HG03175 (cell line): Measurements from ENCODE around the gene TBXAS1.

Source experiments
- ATAC-seq: cut with Tn5 transposase; IDR thresholded peaks from one replicate; pipeline ENCODE4 v1.9.1; 2021; ENCODE audit warnings: mild to moderate bottlenecking, moderate library complexity; ENCODE audit not compliant: unreplicated experiment

Gene TBXAS1

DNA sequence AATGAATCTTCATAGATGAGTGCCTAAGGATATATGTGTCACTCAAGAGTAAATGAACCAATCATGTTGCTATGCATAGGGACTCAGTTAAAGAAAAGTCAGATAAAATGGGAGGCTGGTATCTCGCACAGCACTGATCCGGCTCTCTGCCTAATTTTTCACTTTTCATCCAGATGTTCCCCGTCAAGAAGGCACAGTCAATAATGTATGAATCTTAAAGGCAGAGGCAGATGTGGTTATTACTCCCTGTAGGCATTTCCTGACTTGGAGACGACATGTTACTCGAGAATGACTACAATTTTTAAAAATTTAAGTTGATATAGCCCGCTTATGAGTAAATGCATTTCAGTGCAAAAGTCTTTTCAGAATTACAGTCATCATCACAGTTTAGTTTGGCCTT, 113.6 kb downstream of the TBXAS1 start:
- ATAC-seq: no peak

DNA sequence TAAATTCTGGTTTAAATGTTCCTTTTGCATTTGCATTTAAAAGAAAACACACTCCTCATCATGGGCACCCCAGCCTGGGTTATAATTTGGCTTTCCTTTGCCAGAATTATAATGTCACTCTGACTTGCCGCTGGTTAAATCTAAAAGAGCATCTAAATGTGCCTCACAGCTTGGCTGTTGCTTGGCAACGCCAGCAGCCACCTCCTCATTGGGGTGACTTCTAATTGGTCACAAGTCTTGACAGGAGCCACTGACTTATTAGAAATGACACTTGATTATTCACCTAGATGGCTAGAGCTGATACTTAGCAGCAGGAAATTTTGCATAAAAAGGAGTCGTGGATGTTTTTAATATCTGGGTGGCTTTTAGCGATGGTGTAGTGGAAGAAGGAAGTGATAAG, 114.3 kb downstream of the TBXAS1 start:
- no peak for ATAC-seq

DNA sequence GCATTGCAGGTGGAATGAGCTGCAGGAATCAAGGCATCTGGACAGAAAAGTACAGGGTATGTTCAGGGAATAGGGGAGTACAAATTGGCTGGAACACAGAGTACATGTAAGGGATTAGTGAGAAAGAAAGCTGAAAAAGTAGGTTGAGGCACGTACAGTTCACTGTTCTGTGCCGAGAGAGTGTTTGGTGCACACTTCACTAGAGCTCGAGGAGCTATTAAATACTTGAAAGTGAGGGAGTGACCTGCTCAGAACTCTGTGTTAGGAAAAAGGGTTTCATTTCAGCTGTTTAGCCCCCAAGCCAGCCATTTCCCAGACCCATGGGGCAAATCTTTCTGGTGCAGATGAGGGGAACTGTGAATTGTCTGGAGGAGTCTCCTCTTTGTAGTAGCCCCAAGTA, 115.2 kb downstream of the TBXAS1 start:
- ATAC-seq: no peak

DNA sequence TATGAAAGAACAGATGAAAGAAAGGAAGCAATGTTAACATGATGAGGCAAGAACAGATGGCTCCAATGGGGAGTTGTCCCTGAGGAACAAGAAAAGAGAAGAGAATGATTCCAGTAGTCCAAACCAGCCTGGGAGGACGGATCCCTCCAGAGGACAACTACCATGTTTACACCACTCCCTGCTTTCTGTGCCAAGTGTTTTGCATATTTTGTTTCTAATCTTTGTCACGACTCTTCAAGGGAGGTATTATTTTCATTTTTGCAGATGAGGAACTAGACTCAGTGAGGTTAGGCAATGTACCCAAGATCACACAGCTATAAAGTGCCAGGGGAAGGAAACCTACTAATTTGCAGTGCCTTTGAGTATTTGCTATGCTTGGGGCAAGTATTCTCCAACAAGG, 117.5 kb downstream of the TBXAS1 start:
- no peak for ATAC-seq

DNA sequence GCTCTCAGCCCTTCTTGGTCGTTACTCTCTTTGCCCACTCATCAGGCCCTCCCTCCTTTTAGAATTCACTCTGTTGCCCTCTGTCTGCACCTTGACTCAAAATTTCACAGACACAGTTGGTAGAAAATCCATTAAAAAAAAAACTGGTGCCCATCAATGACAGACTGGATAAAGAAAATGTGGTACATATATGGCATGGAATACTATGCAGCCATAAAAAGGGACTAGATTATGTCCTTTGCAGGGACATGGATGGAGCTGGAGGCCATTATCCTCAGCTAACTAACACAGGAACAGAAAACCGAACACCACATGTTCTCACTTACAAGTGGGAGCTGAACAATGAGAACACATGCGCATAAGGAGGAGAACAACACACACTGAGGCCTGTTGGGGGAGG, 118.0 kb downstream of the TBXAS1 start:
- ATAC-seq: no peak

DNA sequence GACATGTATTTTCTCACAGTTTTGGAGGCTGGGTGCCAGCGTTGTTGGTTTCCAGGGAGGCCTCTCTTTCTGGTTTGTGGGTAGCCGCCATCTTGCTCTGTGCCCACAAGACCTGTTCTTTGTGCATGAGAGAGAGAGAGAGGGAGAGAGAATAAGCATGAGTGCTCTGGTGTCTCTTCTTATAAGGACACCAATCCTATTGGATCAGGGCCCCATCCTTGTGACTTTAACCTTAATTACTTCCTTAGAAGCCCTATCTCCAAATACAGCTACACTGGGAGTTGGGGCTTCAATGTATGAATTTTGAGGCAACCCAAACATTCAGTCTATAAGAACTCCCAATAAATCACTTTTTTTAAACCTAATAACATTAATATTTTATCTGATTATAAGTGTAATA, 119.1 kb downstream of the TBXAS1 start:
- no peak for ATAC-seq

DNA sequence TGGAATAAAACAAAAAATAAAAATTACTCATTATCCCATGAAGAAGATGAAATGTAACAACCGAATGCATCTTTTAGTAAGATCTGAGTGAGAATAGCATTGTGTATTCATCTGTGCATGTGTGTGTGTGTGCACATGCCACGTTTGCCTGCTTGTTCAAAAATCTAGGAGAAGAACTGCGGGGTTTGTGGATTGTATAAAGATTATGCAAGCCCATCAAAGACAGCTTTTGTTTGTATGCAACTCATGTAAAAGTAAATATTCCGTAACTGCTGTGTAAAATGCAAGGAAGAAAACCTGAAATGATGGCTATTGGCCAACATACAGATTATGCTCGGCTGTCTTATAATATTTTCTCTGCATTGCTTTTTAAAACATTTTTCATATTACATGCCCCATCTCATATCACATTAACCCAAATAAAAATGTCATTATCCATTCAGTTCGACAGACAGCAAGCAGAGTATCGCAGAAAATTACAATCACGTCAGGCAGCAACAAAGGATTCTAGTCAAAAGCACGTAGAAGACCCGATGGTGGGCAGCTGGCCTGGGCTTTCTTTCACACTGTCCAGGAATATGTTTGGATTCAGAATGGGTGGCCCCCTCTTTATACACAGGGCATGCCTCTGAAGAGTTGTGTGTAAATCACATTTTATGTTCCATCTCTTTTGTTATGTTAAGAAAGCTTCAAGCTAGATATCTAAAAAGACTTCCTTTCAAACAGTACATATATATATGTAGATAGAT, 119.7 kb downstream of the TBXAS1 start:
- ATAC-seq: no peak

DNA sequence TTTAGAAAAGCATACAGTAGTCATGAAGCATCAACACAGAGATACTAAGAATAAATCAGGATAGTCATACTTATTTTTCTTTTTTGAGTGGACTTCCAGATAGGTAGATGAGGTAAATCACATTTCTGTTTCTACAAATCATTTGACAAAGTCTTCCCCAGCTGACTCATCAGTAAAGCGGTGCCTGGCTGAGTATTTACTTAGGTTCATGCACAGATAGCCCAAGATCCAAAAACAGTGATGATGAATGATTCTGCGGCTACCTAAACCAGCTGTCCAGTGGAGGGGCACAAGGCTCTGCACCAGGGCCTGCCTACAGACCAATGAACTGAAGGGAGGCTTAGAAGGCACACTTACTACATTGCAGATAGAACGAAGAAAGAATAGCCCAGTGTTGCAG, 120.6 kb downstream of the TBXAS1 start:
- ATAC-seq: no peak

DNA sequence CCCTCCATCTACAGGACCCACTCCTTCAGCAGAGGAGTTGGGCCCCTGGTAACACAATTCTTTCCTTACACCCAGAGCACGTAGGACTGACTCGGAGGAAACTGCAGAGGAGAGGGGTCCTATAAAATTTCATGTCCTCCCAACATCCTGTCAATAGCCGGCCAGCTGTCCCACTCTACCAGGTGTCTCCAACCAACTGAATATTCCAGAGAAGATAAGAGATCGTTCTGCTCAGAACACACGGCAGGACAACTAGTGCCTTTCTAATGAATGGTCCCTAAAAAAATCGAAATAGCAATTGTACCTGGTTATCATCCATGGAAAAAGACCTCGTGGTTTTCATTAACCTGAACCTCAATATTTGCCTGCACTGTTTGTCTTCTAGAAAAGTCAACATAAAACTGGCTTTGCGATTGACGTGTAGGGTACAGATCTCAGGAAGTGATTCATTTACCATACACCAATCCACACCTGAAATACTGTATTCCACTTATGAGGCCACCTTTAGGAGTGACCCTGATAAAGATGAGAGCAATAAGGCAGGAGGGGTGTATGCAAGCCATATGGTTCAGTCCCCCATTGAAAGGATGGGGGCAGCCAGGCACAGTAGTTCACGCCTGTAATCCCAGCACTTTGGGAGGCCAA, 121.9 kb downstream of the TBXAS1 start:
- no peak for ATAC-seq

DNA sequence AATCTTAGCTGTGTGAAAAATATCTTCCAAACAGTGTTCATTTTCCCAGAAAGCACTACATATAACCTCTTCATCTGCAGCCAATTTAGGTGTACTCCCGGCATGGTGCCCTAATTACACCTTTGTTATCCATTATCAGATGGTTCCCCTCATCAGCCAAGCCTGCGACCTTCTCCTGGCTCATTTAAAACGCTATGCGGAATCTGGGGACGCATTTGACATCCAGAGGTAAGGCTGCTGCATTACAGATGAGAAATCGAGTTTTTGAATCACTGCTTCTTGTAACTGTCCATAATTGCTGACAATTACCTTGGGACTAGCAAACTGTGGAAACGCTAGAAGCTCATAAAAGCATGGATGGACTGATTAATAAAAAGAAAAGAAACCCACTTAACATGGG, 124.2 kb downstream of the TBXAS1 start:
- no peak for ATAC-seq

DNA sequence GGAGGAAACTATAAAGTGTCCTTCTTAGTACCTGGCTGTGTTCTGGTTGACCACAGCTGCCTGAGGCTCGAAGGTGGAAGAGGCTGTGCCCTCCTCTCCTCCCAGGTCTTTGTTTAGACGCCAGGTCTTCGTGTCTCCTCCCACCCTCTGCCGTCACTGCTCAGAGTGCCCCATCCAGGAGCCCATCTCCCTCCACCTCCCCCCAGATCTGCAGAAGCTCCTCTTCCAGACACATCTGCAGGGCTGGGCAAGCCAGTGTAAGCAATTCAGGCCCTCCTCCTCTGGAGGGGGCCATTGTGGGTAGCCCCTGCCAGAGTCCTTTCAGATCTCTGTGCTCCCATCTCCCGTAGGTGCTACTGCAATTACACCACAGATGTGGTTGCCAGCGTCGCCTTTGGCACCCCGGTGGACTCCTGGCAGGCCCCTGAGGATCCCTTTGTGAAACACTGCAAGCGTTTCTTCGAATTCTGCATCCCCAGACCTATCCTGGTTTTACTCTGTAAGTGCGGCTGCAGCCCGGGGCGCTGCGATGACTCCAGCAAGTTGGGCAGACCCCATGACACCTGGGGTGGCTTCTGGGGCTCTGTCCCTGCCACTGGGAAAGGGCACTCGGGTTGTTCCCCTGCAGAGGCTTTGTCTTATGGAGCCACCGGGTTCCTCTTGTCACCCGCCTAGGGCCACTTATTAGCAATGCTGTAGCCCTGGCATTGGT, 126.2 kb downstream of the TBXAS1 start:
- no peak for ATAC-seq

DNA sequence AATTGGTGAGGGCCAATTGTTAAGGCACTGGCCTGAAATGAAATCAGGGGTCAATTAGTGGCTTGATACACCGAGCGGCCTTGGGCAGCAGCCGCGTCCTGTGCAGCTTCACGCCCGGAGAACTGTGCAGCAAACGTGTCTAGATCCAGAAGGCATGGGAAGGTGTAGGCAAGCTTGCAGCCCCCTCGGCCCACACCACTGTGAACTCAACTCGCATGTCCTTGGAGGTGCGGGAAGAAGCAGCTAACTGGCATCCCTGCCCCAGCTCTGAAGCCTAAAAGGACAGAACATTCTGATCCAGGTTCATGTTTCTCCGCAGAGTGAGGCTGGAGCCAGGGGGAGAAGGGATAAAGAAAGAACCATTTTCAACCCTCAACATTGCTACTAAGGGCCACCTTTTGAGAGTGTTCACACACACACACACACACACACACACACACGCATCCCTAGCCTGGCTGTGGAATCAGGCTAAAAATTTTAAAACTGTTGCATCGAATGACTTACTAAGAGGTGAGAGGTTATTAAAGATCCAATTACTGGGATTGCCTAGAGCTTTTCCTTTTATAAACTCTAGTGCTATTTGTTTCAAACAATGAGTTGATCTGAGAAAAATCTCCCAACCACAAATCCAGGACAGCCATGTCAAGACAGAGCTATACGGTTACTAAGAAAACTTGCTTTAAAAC, 129.7 kb downstream of the TBXAS1 start:
- no peak for ATAC-seq

DNA sequence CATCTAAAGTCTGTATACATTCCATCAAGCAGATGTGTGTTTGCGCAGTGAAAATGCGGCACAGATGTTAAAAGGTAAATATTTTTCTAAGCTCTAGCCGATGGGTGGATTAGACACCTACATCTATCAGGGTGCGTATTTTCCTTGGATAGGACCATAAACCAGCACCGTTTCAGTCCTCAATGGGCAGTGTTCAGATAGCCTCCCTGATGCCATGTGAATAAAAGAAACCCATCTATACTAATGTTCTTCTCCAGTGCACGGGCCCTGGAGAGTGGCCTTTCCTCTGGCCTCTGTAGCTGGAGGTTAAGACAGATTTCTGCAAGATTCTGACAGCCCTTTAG, 130.2 kb downstream of the TBXAS1 start:
- no peak for ATAC-seq

DNA sequence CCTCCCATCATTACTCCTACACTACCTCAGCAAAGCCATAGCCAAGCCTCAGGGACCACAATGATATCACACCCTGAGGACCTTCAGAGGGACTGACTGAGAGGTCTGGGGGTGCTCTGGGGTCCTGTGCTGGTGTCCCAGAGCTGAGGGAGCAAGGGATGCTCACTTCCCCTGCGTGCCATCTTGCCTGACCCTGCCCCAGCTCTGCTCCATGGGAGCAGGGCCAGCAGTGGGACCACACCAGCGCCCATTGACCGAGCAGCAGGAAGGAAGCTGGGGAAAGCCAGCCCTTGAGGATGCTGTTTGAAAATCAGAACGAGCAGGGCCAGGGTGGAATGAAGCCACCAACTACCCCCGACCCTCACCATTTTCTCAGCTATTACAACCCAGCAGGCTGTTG, 130.7 kb downstream of the TBXAS1 start:
- no peak for ATAC-seq

DNA sequence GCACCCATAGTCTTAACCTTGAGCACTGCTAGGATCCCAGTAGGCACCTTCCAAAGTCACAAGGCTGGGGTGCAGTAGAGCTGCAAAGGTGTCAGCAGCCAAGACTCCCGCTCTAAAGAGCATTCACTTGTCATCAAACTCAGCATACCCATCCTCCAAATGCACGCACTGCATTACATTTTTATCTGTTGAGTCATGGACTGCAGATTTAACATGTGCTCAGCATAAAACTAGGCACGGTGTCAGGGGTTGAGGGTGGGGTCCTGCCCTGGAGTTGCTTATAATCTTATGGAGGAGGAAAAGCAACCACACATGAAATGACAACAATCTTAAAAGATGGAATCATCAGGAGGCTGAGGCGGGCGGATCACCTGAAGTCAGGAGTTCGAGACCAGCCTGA, 131.1 kb downstream of the TBXAS1 start:
- no peak for ATAC-seq

DNA sequence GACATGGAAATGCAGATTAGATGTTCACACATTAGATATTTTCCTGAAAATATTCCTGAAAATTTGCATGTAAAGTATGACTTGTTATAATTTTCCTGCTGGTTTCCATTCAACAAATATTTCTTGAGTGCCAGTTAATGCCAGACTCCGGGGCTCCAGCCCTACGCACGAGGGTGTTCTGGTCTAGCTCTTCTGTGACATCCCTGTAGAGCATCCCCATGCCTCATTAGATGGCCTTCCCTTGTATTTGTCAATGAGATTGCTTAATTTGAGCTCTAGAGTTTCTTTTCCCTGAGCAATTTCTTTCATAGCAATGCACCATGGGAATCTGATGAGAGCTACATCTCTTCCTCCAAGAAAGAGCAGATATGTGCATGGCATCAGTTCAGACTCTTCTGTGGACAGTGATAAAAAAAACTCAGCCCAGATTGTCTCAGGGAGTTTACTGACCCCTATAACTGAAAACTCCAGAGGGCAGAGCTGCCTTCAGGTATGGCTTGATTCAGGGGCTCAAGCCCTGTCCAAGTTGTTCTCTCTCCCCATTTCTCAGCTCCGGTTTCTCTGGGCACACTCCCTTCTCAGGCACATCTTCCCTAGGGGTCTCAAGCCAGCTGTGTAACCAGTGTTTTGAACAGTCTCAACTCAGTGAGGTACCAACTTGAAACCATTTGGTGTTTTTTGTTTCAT, 137.0 kb downstream of the TBXAS1 start:
- ATAC-seq: no peak

DNA sequence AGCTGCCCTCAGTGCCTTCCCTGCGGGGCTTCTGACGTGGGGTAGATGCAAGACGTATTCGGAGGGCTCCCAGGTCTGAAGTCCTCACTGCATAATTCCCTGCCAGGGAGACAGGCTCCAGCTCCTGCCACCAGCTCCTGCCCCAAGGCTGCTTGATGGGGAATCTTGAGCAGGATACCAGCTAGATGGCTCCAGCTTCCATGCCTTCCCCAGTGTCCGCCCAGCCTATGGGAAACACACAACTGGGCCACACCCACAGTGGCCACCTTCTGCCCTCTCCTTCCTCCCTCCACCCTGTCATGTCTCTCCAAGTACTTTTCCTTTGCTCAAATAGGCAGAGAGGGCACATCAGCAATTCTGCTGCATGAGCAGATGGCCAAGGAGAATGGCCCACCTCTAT, 137.9 kb downstream of the TBXAS1 start:
- ATAC-seq: no peak

DNA sequence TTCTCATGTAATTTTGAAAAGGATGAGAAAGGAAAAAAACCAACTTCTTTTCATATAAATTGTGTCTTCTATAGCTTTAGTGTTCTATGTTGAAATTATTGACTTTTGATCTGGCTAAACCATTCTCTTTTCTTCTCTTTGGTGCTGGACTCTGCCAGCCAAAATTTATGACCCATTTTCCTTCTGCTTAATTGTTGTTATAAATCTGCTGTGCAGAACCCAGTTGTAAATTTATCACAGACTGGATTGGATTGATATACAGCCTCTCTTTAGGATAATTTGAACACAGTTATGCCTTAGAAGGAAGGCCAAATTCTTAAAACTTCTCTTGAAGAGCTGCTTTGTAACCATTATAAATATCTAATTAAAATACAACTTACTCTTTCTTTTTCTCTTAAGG, 139.9 kb downstream of the TBXAS1 start:
- ATAC-seq: no peak

DNA sequence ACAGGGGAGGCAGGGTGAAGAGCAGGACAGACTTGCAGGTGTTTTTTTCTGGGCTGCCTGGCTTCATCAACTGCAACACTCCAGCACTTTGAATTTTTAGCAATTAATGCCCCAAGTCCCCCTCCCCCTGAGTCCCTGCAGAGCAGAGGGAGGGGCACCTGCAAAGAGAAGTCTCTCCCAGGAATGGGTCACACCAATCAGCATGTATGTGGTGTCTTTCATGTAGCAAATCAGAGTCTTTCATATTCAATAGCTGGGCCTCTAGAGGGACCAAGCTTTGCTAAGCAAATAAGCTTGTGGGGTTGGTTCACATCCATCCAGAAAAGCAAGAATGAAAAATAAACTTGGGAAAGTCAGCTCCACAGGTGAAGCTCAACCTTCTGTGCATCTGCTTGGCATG, 143.0 kb downstream of the TBXAS1 start:
- no peak for ATAC-seq

DNA sequence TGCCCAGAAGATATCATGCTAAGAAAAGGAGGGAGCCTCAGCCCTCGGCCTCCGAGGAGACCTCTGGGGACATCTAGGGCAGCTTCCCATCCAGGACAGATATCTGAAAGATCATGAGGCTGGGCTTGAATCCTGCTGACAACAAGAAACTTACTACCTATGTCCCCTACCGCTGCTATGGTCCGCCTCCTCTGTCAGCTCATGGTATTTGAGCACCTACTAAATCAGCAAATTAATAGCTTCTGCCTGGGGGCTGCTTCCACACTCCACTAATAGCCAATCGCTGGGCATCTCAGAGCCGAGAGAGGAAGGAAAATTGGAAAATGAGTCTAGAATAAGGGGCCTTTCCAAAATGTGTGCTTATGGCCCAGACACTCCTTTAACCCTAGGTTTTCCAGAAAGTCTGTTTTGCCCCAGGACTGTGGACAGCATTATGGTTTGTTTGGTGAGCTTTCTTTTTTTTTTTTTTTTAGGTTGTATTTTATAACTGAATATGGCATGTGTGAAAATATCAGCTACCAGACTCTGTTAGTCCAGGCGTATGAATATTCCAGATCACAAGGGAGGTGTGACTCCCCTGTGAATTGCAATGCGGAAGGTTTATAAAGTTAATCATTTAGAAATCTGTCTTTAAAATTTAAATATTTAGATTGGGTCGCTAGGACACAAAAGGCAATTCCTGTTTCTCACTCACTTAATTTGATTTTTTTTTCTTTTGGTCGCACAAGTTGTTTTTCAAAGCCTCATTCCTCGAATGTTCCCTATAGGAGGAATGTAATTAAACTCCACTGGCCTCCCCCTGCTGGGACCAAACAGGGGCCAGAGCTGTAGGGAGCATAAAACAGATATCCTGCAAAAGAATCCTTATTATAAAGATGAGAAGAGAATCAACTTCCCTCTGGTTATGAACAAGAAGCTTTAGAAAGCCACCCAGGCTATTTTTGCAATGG, 144.3 kb downstream of the TBXAS1 start:
- no peak for ATAC-seq
